Forelimb muscle (tissue), 1 donor: ENCODE measurements around the gene NNMT. TPM values are rescaled to one million over a fixed set of nuclear protein-coding genes. Genes with fewer than 3 reads are reported as not detected.

Experiments used
- DNase-seq: peaks from one replicate; pipeline ENCODE4 v3.0.0-alpha.2; 2013; ENCODE audit warnings: low read depth
- polyA plus RNA-seq: library from polyadenylated mRNA; unstranded; fragments of 120-200 nt; gene quantifications from one replicate; pipeline ENCODE4 v1.2.1, GENCODE V29; 2013; ENCODE audit not compliant: insufficient read length

Gene NNMT
- polyA plus RNA-seq, 1 donor, result 58.6 TPM

- peak; percentile 24 for DNase-seq
Observed at GRCh38 chr11:114348200-114349191, 52.3 kb downstream of the NNMT start.

- no peak for DNase-seq
Observed at GRCh38 chr11:114350022-114350421, 53.8 kb downstream of the NNMT start.

- no peak for DNase-seq
Observed at GRCh38 chr11:114353443-114353842, 57.2 kb downstream of the NNMT start.

GRCh38 chr11:114354076-114354475 is 57.9 kb downstream of the NNMT start:
- no peak for DNase-seq

- DNase-seq, result no peak
Observed at GRCh38 chr11:114358716-114359115, 62.5 kb downstream of the NNMT start.

- DNase-seq, result no peak
Observed at GRCh38 chr11:114359342-114359741, 63.1 kb downstream of the NNMT start.

GRCh38 chr11:114362326-114362725 is 66.1 kb downstream of the NNMT start:
- DNase-seq, result no peak

GRCh38 chr11:114362958-114363357 is 66.8 kb downstream of the NNMT start:
- no peak for DNase-seq

Other genes with a start within 250 kb of the NNMT start
- gene ZBTB16, start 236.7 kb upstream of the NNMT start, polyA plus RNA-seq, result 5.3 TPM
- 7.6 TPM for gene C11orf71, start 104.1 kb downstream of the NNMT start, polyA plus RNA-seq
- gene RBM7, start 104.3 kb downstream of the NNMT start, polyA plus RNA-seq, result 24.2 TPM
- gene REXO2, start 143.1 kb downstream of the NNMT start, polyA plus RNA-seq, result 52.2 TPM